ENCODE results near the gene SMC4. TPM values are rescaled to one million over a fixed set of nuclear protein-coding genes. Genes with fewer than 3 reads are reported as not detected.

The SMC4 gene
- total and polyA plus RNA-seq, 9 donors, result 45.6 to 84.3 (median 66.6) TPM

Other genes starting within 250 kb of the SMC4 start
- 0.13 TPM for gene C3orf80, start 174.2 kb upstream of the SMC4 start, total RNA-seq
- gene C3orf80, start 174.2 kb upstream of the SMC4 start, polyA plus RNA-seq (ENCODE audit: insufficient read depth in 1 of 8, insufficient read length in 8 of 8, low replicate concordance in 1 of 8), result under 1 TPM; 0.11 to 0.65 (median 0.38) TPM
- gene IFT80, start 425 bp upstream of the SMC4 start, total RNA-seq, result 28.1 TPM
- 10 to 100 TPM; 17.6 to 30.9 (median 23.6) TPM for gene IFT80, start 425 bp upstream of the SMC4 start, polyA plus RNA-seq (ENCODE audit: insufficient read depth in 1 of 8, insufficient read length in 8 of 8, low replicate concordance in 1 of 8)
- 10.7 TPM for gene TRIM59, start 50.1 kb downstream of the SMC4 start, total RNA-seq
- 10 to 100 TPM in 5 of 8 donors, 1 to 10 TPM in 3; 8.8 to 15.0 (median 10.4) TPM for gene TRIM59, start 50.1 kb downstream of the SMC4 start, polyA plus RNA-seq (ENCODE audit: insufficient read depth in 1 of 8, insufficient read length in 8 of 8, low replicate concordance in 1 of 8)
- 33.6 TPM for gene KPNA4, start 165.9 kb downstream of the SMC4 start, total RNA-seq
- 10 to 100 TPM; 45.0 to 68.4 (median 59.5) TPM for gene KPNA4, start 165.9 kb downstream of the SMC4 start, polyA plus RNA-seq (ENCODE audit: insufficient read depth in 1 of 8, insufficient read length in 8 of 8, low replicate concordance in 1 of 8)

Data from muscle of leg (tissue), 9 donors.